GM18520 (cell line): ENCODE measurements around the gene HIF3A.
A peak's percentile ranks its signal among the peaks of the same experiment; 100 is the strongest.

ENCODE experiments used
- ATAC-seq: cut with Tn5 transposase; IDR thresholded peaks from one replicate; pipeline ENCODE4 v1.9.1; 2021; ENCODE audit not compliant: unreplicated experiment

HIF3A gene

DNA sequence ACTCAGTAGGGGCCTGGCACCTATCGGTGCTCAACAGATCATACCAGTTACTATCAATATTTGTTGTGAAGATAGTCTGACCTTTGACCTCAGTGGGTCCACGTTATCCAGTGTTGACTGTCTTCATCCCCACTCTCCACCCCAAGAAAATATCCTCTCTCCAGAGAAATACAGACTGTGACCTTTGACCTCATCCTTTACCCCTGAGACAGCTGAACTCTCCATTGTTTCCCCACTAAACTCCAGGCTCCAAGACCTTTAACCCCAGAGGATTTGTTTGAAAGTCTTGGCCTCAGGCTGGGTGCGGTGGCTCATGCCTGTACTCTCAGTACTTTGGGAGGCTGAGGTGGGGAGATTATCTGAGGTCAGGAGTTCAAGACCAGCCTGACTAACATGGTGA, 27.4 kb downstream of the HIF3A start:
- no peak for ATAC-seq

GRCh38 chr19:46326608-46327007, 29.8 kb downstream of the HIF3A start:
- no peak for ATAC-seq

- no peak for ATAC-seq
These were observed 31.2 kb downstream of the HIF3A start for GRCh38 chr19:46328079-46328478.

DNA sequence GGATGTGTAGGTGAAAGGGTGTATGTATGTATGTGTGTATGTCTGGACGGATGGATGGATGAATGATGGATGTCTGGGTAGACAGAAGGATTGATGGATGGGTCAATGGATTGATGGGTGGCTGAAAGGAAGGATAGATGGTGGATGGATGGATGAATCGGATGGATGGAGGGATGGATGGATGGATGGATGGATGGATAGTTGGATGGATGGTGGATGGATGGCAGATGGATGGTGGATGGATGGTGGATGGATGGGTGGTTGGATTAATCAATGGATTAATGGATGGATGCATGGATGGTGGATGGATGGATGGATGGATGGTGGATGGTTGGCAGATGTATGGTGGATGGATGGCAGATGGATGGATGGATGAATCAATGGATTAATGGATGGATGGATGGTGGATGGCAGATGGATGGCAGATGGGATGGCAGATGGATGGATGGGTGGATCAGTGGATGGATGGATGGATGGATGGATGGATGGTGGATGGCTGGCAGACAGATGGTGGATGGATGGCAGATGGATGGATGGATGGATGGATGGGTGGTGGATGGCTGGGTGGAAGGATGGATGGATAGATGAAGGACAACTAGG, 33.6 kb downstream of the HIF3A start:
- ATAC-seq, result no peak

DNA sequence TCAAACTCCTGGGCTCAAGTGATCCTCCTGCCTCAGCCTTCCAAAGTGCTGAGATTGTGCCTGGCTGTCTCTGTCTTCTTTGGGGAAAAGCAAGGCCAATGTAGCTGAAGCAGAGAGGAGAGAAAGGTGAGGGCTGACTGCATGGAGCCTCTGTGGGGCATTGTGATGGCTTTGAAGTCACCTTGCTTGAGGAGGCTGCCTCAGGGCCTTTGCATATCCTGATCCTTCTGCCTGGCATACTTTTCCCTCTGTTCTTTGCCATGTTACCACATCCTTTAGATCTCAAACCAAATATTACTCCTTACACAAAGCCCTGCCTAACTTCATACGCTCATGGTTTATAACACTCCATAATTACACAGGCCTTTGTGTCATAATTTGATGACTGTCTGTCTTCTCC, 40.6 kb downstream of the HIF3A start:
- no peak for ATAC-seq

- ATAC-seq, result no peak
These were observed 42.6 kb downstream of the HIF3A start for GRCh38 chr19:46339446-46339845.

GRCh38 chr19:46340051-46340659, 43.3 kb downstream of the HIF3A start:
- ATAC-seq, result no peak

DNA sequence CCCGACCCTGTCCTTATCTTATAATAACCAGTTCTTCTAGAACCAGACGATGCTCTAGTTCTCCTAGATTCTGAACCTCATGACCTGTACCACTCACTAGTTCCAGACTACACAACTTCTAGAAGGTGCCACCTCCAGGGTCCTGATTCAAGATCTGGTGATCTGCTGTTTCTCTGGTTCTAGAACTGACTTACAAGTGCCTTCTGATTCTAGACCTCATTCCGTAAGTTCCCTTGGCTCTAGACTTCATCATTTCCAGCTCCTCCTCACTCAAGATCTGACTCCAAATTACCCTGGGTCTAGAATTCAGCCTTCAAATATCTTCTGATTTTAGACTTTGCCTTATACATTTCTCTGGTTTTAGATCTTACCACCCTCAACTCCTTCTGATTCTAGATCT, 45.1 kb downstream of the HIF3A start:
- ATAC-seq, result no peak

GRCh38 chr19:46344363-46344762, 47.5 kb downstream of the HIF3A start:
- no peak for ATAC-seq

DNA sequence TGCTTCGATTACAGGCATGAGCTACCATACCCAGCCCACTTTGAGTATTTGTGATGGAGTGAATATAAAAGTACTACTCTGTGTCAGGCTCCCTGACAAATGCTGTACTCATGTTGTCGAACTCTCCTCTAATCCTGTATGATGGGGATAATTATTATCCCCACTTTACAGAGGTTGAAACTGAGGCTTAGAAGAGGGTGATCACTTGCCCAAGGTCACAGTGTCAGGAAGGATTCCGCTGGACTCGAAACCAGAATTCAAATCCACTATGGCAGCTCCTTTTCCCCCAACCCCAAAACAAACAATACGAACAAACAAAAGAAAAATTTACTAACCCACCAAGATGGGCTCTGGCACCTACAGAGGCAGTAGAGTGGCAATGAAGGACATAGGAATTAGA, 48.3 kb downstream of the HIF3A start:
- no peak for ATAC-seq

DNA sequence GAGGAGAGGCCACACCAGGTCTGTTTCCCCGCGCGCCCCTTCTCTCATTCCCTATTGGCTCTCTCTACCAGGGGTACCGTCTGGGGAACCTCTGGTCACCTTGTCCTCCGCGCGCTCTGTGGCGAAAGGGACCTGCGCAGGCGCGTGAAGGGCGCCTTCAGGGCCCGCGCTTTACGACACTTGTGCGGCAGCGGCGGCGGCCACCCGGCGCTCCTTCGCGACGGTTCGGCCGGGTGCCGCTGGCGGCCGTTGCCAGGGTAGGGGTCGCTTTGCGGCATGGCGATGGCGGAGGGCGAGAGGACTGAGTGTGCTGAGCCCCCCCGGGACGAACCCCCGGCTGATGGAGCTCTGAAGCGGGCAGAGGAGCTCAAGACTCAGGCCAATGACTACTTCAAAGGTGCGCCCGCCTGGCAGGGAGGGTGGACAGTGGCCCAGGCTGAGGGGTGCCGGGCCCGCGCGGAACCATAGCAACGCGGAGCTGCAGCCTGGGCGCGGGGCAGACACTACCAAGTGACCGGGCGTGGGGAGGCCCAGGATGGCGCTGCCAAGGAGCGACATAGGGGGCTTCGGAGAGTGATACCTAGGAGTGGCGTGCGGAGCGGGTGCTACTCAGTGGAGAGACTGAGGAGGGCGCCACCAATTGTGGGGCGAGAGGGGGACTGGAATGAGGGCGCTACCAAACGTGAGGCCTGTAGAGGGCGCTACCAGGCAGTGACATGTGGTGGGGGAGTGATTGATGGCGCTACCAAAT, 50.2 kb downstream of the HIF3A start, which contains the start of gene PPP5C:
Gene PPP5C, plus strand, starts transcription at position 267 of the 751 bp plus-strand sequence. Its CDS starts 10 bp downstream, at position 277.
- ATAC-seq, result peak; percentile 41

- ATAC-seq, result no peak
These were observed 50.7 kb downstream of the HIF3A start for GRCh38 chr19:46347572-46347883.

- ATAC-seq, result no peak
These were observed 51.1 kb downstream of the HIF3A start for GRCh38 chr19:46347985-46348384.

GRCh38 chr19:46349311-46349993, 52.6 kb downstream of the HIF3A start:
- ATAC-seq, result no peak

- no peak for ATAC-seq
These were observed 53.4 kb downstream of the HIF3A start for GRCh38 chr19:46350029-46350757.

DNA sequence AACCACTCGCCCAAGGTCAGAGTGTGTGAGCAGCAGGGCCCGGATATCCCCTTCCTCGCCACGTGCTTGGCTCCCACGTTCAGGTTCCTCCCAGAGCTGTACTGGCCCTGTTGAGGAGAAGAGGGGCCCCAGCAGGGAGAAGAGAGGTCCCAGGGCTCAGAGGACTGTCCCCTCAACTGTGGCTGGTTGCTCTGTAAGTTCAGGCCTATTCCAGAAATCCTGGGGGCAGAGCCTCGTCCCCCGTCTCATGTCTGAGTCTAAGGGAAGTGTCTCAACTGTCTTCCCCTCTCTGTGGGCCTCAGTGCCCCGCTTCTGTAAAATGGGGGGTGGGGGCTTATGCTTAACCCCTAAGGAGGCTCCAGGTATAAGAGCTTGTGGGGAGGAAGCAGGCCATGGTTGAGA, 53.9 kb downstream of the HIF3A start:
- no peak for ATAC-seq

DNA sequence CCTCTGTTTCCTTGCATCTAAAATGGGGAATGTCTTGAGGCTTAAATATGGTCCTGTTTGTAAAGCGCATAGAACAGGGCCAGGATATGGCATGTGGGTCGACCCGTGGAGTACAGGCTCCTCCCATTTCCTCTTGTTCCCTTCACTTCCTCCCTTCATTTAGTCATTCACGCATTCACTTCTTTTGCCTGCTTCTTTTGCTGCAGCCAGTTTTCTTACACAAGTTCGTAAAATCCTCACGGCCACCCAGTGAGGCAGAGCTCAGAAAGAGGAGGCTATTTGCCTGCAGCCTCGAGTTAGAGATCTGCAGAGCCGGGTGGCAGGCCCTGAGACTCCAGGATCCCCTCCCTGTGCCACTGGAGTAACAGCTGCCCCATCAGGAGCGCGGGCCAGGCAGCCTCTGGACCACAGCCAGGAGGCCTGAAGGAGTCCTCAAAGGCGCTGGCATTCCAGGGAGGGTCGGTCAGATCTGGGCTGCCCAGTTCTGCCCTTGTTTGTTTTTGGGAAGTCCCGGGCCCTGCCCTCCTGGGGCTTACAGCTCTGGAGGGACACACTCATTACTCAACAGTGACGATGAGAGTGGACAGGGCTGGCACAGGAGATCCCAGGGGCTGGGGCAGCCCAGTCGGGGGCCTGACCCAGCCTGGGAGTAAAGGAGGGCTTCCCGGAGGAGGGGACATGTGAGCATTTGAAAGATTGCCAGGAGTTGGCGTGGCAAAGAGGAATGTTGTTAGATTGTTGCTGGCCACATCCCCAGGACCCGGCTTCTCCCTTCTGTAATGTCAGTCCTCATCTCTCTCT, 54.6 kb downstream of the HIF3A start:
- ATAC-seq, result no peak

DNA sequence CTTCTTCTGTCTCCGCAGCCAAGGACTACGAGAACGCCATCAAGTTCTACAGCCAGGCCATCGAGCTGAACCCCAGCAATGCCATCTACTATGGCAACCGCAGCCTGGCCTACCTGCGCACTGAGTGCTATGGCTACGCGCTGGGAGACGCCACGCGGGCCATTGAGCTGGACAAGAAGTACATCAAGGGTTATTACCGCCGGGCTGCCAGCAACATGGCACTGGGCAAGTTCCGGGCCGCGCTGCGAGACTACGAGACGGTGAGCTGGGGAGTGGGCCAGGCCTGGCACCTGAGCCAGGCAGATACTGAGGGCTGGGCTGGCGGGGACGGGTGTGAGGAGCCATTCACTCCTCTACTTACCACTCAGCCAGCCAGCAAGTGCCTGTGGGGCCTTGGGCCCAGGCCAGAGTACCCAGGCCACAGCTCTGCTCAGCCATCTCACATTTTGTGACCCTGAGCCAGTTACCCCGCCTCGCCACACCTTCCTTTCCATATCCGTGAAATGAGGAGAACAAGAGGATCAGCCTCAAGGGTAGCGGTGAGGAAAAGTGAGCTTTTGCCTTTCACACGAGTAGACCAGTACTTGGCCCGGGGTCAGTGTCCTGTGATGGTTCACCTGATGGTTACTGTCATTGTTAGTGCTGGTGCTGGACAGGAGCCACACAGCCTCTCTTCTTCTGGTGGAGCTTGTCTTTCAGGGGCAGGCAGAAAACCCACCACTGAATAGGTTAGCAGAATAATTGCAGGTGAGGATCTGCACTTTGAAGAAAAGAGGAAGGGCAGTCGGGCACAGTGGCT, 57.1 kb downstream of the HIF3A start:
- no peak for ATAC-seq
